HL-60 (cell line): Measurements from ENCODE around the gene TRPC4AP.

Source experiments
- GABPA ChIP-seq: IDR thresholded peaks from 2 replicates; pipeline ENCODE4 v1.6.1; 2012; ENCODE audit warnings: low read depth
- POLR2AphosphoS5 ChIP-seq: IDR thresholded peaks from 2 replicates; pipeline ENCODE4 v1.6.1; 2012; ENCODE audit warnings: low read depth
- SPI1 ChIP-seq: IDR thresholded peaks from 2 replicates; pipeline ENCODE4 v1.6.1; 2012; ENCODE audit warnings: low read depth, mild to moderate bottlenecking, borderline replicate concordance
- TF ChIP-seq, protein P1 (sequence below): IDR thresholded peaks from one replicate; pipeline ENCODE4 v1.5.1; 2011; ENCODE audit warnings: low read length, control low read depth, inconsistent platforms; ENCODE audit not compliant: insufficient read depth
- TF ChIP-seq, protein P2 (sequence below): IDR thresholded peaks from 2 replicates; pipeline ENCODE4 v1.6.1; 2012; ENCODE audit warnings: low read depth; ENCODE audit not compliant: insufficient replicate concordance

DNA sequence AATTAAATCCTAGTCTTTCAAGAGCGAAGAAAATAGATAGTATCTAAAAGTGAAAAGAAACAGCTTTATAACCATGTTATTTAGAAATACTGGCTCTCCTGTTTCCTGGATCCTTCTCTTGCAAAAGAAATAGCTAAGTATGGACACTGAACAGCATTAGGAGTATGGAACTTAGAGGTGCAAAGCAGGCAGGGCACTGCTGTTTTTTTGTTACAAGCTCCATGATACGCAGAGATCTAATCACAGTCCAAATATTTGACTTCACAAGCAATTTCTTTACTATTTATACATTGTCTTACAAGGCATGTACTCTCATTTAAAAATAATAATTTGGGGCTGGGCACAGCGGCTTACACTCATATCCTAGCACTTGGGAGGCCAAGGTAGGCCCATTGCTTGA lies 7.6 kb downstream of the TRPC4AP start:
- TF ChIP-seq, protein P1, sequence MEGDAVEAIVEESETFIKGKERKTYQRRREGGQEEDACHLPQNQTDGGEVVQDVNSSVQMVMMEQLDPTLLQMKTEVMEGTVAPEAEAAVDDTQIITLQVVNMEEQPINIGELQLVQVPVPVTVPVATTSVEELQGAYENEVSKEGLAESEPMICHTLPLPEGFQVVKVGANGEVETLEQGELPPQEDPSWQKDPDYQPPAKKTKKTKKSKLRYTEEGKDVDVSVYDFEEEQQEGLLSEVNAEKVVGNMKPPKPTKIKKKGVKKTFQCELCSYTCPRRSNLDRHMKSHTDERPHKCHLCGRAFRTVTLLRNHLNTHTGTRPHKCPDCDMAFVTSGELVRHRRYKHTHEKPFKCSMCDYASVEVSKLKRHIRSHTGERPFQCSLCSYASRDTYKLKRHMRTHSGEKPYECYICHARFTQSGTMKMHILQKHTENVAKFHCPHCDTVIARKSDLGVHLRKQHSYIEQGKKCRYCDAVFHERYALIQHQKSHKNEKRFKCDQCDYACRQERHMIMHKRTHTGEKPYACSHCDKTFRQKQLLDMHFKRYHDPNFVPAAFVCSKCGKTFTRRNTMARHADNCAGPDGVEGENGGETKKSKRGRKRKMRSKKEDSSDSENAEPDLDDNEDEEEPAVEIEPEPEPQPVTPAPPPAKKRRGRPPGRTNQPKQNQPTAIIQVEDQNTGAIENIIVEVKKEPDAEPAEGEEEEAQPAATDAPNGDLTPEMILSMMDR: no peak
- TF ChIP-seq GABPA: no peak
- no peak for TF ChIP-seq POLR2AphosphoS5
- TF ChIP-seq, protein P2, sequence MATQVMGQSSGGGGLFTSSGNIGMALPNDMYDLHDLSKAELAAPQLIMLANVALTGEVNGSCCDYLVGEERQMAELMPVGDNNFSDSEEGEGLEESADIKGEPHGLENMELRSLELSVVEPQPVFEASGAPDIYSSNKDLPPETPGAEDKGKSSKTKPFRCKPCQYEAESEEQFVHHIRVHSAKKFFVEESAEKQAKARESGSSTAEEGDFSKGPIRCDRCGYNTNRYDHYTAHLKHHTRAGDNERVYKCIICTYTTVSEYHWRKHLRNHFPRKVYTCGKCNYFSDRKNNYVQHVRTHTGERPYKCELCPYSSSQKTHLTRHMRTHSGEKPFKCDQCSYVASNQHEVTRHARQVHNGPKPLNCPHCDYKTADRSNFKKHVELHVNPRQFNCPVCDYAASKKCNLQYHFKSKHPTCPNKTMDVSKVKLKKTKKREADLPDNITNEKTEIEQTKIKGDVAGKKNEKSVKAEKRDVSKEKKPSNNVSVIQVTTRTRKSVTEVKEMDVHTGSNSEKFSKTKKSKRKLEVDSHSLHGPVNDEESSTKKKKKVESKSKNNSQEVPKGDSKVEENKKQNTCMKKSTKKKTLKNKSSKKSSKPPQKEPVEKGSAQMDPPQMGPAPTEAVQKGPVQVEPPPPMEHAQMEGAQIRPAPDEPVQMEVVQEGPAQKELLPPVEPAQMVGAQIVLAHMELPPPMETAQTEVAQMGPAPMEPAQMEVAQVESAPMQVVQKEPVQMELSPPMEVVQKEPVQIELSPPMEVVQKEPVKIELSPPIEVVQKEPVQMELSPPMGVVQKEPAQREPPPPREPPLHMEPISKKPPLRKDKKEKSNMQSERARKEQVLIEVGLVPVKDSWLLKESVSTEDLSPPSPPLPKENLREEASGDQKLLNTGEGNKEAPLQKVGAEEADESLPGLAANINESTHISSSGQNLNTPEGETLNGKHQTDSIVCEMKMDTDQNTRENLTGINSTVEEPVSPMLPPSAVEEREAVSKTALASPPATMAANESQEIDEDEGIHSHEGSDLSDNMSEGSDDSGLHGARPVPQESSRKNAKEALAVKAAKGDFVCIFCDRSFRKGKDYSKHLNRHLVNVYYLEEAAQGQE: no peak
- TF ChIP-seq SPI1: no peak
